Gastrocnemius medialis (tissue), 4 donors: Measurements from ENCODE around the gene ENTPD5.

Experiments
- POLR2A ChIP-seq, 2 donors: fragments of 450-650 bp; IDR thresholded peaks; one replicate each; pipeline ENCODE4 v1.6.1; 2017; ENCODE audit warnings: antibody characterized with exemption in 2 of 2, mild to moderate bottlenecking in 2 of 2, moderate library complexity in 2 of 2
- TF ChIP-seq, protein P1 (sequence below), 5 experiments: fragments of 450-650 bp in 3 of 5; fragments of 200-600 bp in 2 of 5; sonication (generic) in 2 of 5; IDR thresholded peaks in 4 of 5; conservative IDR thresholded peaks in 1 of 5; 1 replicate in 4 of 5; 2 replicates in 1 of 5; pipeline ENCODE4 v1.5.1; 2016 to 2019; ENCODE audit warnings: antibody characterized with exemption in 5 of 5, mild to moderate bottlenecking in 3 of 5, moderate library complexity in 3 of 5

DNA sequence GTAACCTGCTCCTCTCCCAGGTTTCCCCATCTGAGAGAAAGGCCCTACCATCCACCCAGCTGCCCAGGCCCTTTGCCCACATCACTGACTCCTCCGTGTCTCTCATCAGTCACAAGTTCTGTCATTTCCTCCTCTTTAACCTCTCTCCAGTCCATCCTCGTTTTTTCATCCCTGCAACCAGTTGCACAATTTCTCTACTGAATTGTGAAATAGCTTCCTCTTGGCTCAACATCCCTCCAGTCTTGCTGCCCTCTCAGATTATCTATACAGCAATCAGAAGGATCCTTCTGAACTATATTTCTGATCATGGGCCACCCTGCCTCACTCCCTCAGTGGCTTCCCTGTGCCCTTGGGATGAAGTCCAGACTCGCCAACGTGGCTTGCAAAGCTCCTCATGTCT is 76.0 kb downstream of the ENTPD5 start:
- TF ChIP-seq, protein P1, sequence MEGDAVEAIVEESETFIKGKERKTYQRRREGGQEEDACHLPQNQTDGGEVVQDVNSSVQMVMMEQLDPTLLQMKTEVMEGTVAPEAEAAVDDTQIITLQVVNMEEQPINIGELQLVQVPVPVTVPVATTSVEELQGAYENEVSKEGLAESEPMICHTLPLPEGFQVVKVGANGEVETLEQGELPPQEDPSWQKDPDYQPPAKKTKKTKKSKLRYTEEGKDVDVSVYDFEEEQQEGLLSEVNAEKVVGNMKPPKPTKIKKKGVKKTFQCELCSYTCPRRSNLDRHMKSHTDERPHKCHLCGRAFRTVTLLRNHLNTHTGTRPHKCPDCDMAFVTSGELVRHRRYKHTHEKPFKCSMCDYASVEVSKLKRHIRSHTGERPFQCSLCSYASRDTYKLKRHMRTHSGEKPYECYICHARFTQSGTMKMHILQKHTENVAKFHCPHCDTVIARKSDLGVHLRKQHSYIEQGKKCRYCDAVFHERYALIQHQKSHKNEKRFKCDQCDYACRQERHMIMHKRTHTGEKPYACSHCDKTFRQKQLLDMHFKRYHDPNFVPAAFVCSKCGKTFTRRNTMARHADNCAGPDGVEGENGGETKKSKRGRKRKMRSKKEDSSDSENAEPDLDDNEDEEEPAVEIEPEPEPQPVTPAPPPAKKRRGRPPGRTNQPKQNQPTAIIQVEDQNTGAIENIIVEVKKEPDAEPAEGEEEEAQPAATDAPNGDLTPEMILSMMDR (IDR thresholded peaks at IDR 0.05 in 4 of 5, conservative IDR thresholded peaks at IDR 0.05 in 1 of 5): no peak
- TF ChIP-seq POLR2A (IDR thresholded peaks at IDR 0.05): no peak
